Stimulated activated CD4-positive, alpha-beta T cell treated with anti-CD3 and anti-CD28 coated beads, Interleukin-4, amount 100 ng/mL, for 48 hours (primary cell): Measurements from ENCODE around the gene ABI3.

ENCODE experiments used
- DNase-seq, 2 donors: peaks; one replicate each; pipeline ENCODE4 v3.0.0-alpha.2; 2020; ENCODE audit warnings: low read depth in 2 of 2

Gene ABI3

GRCh38 chr17:49197346-49197998 is 13.0 kb upstream of the ABI3 start:
- DNase-seq: no peak

- no peak for DNase-seq
Observed at GRCh38 chr17:49198211-49198610, 12.3 kb upstream of the ABI3 start.

- no peak for DNase-seq
Observed at GRCh38 chr17:49200423-49201083, 10.0 kb upstream of the ABI3 start.

GRCh38 chr17:49201481-49201927 is 9.0 kb upstream of the ABI3 start:
- no peak for DNase-seq

GRCh38 chr17:49203796-49204195 is 6.7 kb upstream of the ABI3 start:
- no peak for DNase-seq

GRCh38 chr17:49204516-49204915 is 6.0 kb upstream of the ABI3 start:
- DNase-seq: no peak

GRCh38 chr17:49209061-49209571 is 1.4 kb upstream of the ABI3 start:
- no peak for DNase-seq

- no peak for DNase-seq
Observed at GRCh38 chr17:49213399-49213798, 2.9 kb downstream of the ABI3 start.

GRCh38 chr17:49213847-49214246 is 3.3 kb downstream of the ABI3 start:
- no peak for DNase-seq

GRCh38 chr17:49214676-49215360 is 4.3 kb downstream of the ABI3 start:
- DNase-seq: no peak

GRCh38 chr17:49216482-49216881 is 6.0 kb downstream of the ABI3 start:
- DNase-seq: no peak

- no peak for DNase-seq
Observed at GRCh38 chr17:49216953-49217650, 6.6 kb downstream of the ABI3 start.

- DNase-seq: no peak
Observed at GRCh38 chr17:49217651-49218413, 7.3 kb downstream of the ABI3 start.

GRCh38 chr17:49218941-49219913 is 8.7 kb downstream of the ABI3 start:
- DNase-seq: no peak

- DNase-seq: no peak
Observed at GRCh38 chr17:49219987-49220386, 9.5 kb downstream of the ABI3 start.

- no peak for DNase-seq
Observed at GRCh38 chr17:49223168-49223516, 12.6 kb downstream of the ABI3 start.

- DNase-seq: peak; percentile 63 to 76
Observed at GRCh38 chr17:49223517-49224197, 13.2 kb downstream of the ABI3 start.

GRCh38 chr17:49224198-49224996 is 13.9 kb downstream of the ABI3 start:
- peak in 1 of 2 donors; percentile 22 for DNase-seq

- DNase-seq: no peak
Observed at GRCh38 chr17:49224997-49225337, 14.5 kb downstream of the ABI3 start.
